Ishikawa (cell line): ENCODE measurements around the gene NUMB.

Experiments
- CEBPB ChIP-seq: IDR thresholded peaks from 2 replicates; pipeline ENCODE4 v1.6.1; 2012
- CREB1 ChIP-seq: IDR thresholded peaks from 2 replicates; pipeline ENCODE4 v1.6.1; 2012; ENCODE audit warnings: low read depth
- EP300 ChIP-seq: IDR thresholded peaks from 2 replicates; pipeline ENCODE4 v1.6.1; 2012; ENCODE audit warnings: borderline replicate concordance
- FOXM1 ChIP-seq: IDR thresholded peaks from 2 replicates; pipeline ENCODE4 v1.6.1; 2012; ENCODE audit warnings: low read depth, borderline replicate concordance
- RAD21 ChIP-seq: IDR thresholded peaks from 2 replicates; pipeline ENCODE4 v1.6.1; 2012; ENCODE audit warnings: low read depth
- TAF1 ChIP-seq: IDR thresholded peaks from 2 replicates; pipeline ENCODE4 v1.6.1; 2012; ENCODE audit warnings: low read depth, mild to moderate bottlenecking
- TCF12 ChIP-seq: IDR thresholded peaks from 2 replicates; pipeline ENCODE4 v1.6.1; 2012; ENCODE audit warnings: low read depth
- YY1 ChIP-seq: IDR thresholded peaks from 2 replicates; pipeline ENCODE4 v1.6.1; 2012; ENCODE audit warnings: low read depth
- TF ChIP-seq, protein P1 (sequence below): IDR thresholded peaks from 2 replicates; pipeline ENCODE4 v1.6.1; 2012; ENCODE audit warnings: low read depth, mild to moderate bottlenecking
- TF ChIP-seq, protein P2 (sequence below): IDR thresholded peaks from 2 replicates; pipeline ENCODE4 v1.6.1; 2012
- TF ChIP-seq, protein P3 (sequence below): IDR thresholded peaks from 2 replicates; pipeline ENCODE4 v1.6.1; 2012

DNA sequence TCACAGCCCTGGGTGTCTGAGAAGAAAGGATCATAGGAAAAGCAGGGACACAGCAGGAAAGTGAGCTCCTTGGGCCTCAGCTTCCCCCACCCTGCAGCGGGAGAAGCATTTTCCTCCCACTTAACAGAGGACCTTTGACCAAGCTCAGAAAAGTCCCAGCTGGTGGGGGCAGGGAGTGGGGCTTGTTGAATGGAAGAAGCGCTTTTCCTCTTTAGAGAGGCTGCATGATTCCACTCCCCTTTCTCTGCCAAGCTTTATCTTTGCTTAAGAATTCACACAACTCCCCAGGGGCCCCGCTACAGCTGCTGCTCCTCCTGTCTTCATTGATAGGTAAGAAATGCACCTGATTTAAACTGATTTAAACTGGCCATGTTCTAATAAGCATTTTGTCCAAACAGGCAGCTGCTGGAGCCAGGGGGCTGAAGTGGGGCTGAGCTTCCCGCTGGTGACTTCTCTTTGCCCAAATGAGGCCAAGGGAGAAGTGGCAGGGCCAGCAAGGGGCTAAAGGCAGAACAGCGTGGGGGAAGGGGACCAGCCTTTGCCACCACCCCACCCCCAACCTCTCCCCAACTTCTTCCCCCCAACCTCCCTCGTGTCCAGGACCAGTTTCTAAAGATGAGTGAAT, 222.7 kb downstream of the NUMB start:
- TF ChIP-seq, protein P1, sequence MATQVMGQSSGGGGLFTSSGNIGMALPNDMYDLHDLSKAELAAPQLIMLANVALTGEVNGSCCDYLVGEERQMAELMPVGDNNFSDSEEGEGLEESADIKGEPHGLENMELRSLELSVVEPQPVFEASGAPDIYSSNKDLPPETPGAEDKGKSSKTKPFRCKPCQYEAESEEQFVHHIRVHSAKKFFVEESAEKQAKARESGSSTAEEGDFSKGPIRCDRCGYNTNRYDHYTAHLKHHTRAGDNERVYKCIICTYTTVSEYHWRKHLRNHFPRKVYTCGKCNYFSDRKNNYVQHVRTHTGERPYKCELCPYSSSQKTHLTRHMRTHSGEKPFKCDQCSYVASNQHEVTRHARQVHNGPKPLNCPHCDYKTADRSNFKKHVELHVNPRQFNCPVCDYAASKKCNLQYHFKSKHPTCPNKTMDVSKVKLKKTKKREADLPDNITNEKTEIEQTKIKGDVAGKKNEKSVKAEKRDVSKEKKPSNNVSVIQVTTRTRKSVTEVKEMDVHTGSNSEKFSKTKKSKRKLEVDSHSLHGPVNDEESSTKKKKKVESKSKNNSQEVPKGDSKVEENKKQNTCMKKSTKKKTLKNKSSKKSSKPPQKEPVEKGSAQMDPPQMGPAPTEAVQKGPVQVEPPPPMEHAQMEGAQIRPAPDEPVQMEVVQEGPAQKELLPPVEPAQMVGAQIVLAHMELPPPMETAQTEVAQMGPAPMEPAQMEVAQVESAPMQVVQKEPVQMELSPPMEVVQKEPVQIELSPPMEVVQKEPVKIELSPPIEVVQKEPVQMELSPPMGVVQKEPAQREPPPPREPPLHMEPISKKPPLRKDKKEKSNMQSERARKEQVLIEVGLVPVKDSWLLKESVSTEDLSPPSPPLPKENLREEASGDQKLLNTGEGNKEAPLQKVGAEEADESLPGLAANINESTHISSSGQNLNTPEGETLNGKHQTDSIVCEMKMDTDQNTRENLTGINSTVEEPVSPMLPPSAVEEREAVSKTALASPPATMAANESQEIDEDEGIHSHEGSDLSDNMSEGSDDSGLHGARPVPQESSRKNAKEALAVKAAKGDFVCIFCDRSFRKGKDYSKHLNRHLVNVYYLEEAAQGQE, result no peak
- TF ChIP-seq CEBPB (no peak), TCF12 (no peak), YY1 (no peak), RAD21 (no peak), CREB1 (no peak), EP300 (no peak), TAF1 (no peak), FOXM1 (no peak)
- TF ChIP-seq, protein P2, sequence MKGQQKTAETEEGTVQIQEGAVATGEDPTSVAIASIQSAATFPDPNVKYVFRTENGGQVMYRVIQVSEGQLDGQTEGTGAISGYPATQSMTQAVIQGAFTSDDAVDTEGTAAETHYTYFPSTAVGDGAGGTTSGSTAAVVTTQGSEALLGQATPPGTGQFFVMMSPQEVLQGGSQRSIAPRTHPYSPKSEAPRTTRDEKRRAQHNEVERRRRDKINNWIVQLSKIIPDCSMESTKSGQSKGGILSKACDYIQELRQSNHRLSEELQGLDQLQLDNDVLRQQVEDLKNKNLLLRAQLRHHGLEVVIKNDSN, result no peak
- TF ChIP-seq, protein P3, sequence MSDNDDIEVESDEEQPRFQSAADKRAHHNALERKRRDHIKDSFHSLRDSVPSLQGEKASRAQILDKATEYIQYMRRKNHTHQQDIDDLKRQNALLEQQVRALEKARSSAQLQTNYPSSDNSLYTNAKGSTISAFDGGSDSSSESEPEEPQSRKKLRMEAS, result no peak
